Measurements from ENCODE around the gene MYD88.

MYD88 gene

GRCh38 chr3:38154625-38155255 is 16.3 kb downstream of the MYD88 start:
- Histone ChIP-seq H3K9me3 (ENCODE audit: insufficient read depth, low read length) (no peaks in the 10 kb centered on the region), H3K4me3 (ENCODE audit: insufficient read depth, low read length, poor library complexity, severe bottlenecking) (no peak overlapping the region), H4K20me1 (ENCODE audit: low read depth, low read length) (no peaks in the 10 kb centered on the region), H3K9ac (ENCODE audit: low read length) (no peak overlapping the region), H3F3A (ENCODE audit: insufficient read depth) (no peaks in the 10 kb centered on the region), H3K36me3 (ENCODE audit: low read length) (no peaks in the 10 kb centered on the region), H3K9me2 (replicated peaks; ENCODE audit: insufficient read depth, low read length) (no peaks in the 10 kb centered on the region), H3K27me3 (ENCODE audit: low read length) (no peaks in the 10 kb centered on the region), H3K79me2 (ENCODE audit: insufficient read depth, low read length) (no peaks in the 10 kb centered on the region), H3K27ac (ENCODE audit: low read depth, low read length) (no peak overlapping the region), H3K4me2 (ENCODE audit: low read depth, low read length, poor library complexity, severe bottlenecking) (no peak overlapping the region), H2AFZ (ENCODE audit: low read depth, low read length, severe bottlenecking) (no peak overlapping the region)
- TF ChIP-seq CTCF (IDR thresholded peaks at IDR 0.05; ENCODE audit: insufficient read depth, low read length, poor library complexity, severe bottlenecking), result no peak
- no peak for TF ChIP-seq EZH2phosphoT487 (conservative IDR thresholded peaks at IDR 0.05; ENCODE audit: low read length)

GRCh38 chr3:38155825-38156224 is 17.4 kb downstream of the MYD88 start:
- Histone ChIP-seq H3K9me2 (replicated peaks; ENCODE audit: insufficient read depth, low read length) (no peaks in the 10 kb centered on the region), H3F3A (ENCODE audit: insufficient read depth) (no peaks in the 10 kb centered on the region), H4K20me1 (ENCODE audit: low read depth, low read length) (no peaks in the 10 kb centered on the region), H3K4me3 (ENCODE audit: insufficient read depth, low read length, poor library complexity, severe bottlenecking) (no peak overlapping the region), H3K4me2 (ENCODE audit: low read depth, low read length, poor library complexity, severe bottlenecking) (no peak overlapping the region), H3K36me3 (ENCODE audit: low read length) (no peaks in the 10 kb centered on the region), H3K9me3 (ENCODE audit: insufficient read depth, low read length) (no peaks in the 10 kb centered on the region), H3K27me3 (ENCODE audit: low read length) (no peaks in the 10 kb centered on the region), H2AFZ (ENCODE audit: low read depth, low read length, severe bottlenecking) (no peak overlapping the region), H3K79me2 (ENCODE audit: insufficient read depth, low read length) (no peaks in the 10 kb centered on the region), H3K9ac (ENCODE audit: low read length) (no peak overlapping the region), H3K27ac (ENCODE audit: low read depth, low read length) (no peak overlapping the region)
- TF ChIP-seq CTCF (IDR thresholded peaks at IDR 0.05; ENCODE audit: insufficient read depth, low read length, poor library complexity, severe bottlenecking) (no peak), EZH2phosphoT487 (conservative IDR thresholded peaks at IDR 0.05; ENCODE audit: low read length) (no peak)

- no peaks in the 10 kb centered on the region for H3K27me3 ChIP-seq (ENCODE audit: low read length)
- no peak overlapping the region for H3K4me3 ChIP-seq (ENCODE audit: insufficient read depth, low read length, poor library complexity, severe bottlenecking)
- TF ChIP-seq CTCF (IDR thresholded peaks at IDR 0.05; ENCODE audit: insufficient read depth, low read length, poor library complexity, severe bottlenecking) (no peak), EZH2phosphoT487 (conservative IDR thresholded peaks at IDR 0.05; ENCODE audit: low read length) (no peak)
- no peaks in the 10 kb centered on the region for H3K9me2 ChIP-seq (replicated peaks; ENCODE audit: insufficient read depth, low read length)
- no peaks in the 10 kb centered on the region for H3F3A ChIP-seq (ENCODE audit: insufficient read depth)
- H3K79me2 ChIP-seq (ENCODE audit: insufficient read depth, low read length), result no peaks in the 10 kb centered on the region
- no peaks in the 10 kb centered on the region for H3K36me3 ChIP-seq (ENCODE audit: low read length)
- no peak overlapping the region for H3K27ac ChIP-seq (ENCODE audit: low read depth, low read length)
- no peak overlapping the region for H3K9ac ChIP-seq (ENCODE audit: low read length)
- H3K4me2 ChIP-seq (ENCODE audit: low read depth, low read length, poor library complexity, severe bottlenecking), result no peak overlapping the region
- H4K20me1 ChIP-seq (ENCODE audit: low read depth, low read length), result no peaks in the 10 kb centered on the region
- H3K9me3 ChIP-seq (ENCODE audit: insufficient read depth, low read length), result no peaks in the 10 kb centered on the region
- no peak overlapping the region for H2AFZ ChIP-seq (ENCODE audit: low read depth, low read length, severe bottlenecking)
Measured at GRCh38 chr3:38157117-38157516, 18.7 kb downstream of the MYD88 start.
